NCI-H2227 treated with DMSO at 0.1 percent for 48 hours (cell line): ENCODE data around the gene LRP2.
A peak's percentile ranks its signal among the peaks of the same experiment; 100 is the strongest.

Experiments
- DNase-seq: peaks from one replicate; lab custom pipeline; 2025; lab: John Stamatoyannopoulos, UW

Gene LRP2

GRCh38 chr2:169119851-169120250, 242.5 kb downstream of the LRP2 start:
- DNase-seq: no peak

GRCh38 chr2:169119123-169119760, 243.1 kb downstream of the LRP2 start:
- no peak for DNase-seq

- DNase-seq: no peak
Observed at GRCh38 chr2:169118060-169118459, 244.3 kb downstream of the LRP2 start.

- DNase-seq: no peak
Observed at GRCh38 chr2:169116993-169117392, 245.3 kb downstream of the LRP2 start.

- DNase-seq: no peak
Observed at GRCh38 chr2:169116327-169116726, 246.0 kb downstream of the LRP2 start.

GRCh38 chr2:169114056-169114455, 248.3 kb downstream of the LRP2 start:
- DNase-seq: no peak

GRCh38 chr2:169112841-169113240, 249.5 kb downstream of the LRP2 start:
- no peak for DNase-seq

- no peak for DNase-seq
Observed at GRCh38 chr2:169110916-169111315, 251.4 kb downstream of the LRP2 start.

- no peak for DNase-seq
Observed at GRCh38 chr2:169110419-169110818, 251.9 kb downstream of the LRP2 start.

- DNase-seq: peak; percentile 86
Observed at GRCh38 chr2:169109502-169110409, 252.6 kb downstream of the LRP2 start.

- DNase-seq: no peak
Observed at GRCh38 chr2:169108099-169108884, 254.0 kb downstream of the LRP2 start.

GRCh38 chr2:169107645-169108044, 254.7 kb downstream of the LRP2 start:
- no peak for DNase-seq

- DNase-seq: no peak
Observed at GRCh38 chr2:169106563-169107545, 255.5 kb downstream of the LRP2 start.

GRCh38 chr2:169106134-169106533, 256.2 kb downstream of the LRP2 start:
- DNase-seq: no peak

GRCh38 chr2:169105476-169105875, 256.9 kb downstream of the LRP2 start:
- peak; percentile 10 for DNase-seq

- no peak for DNase-seq
Observed at GRCh38 chr2:169104848-169105247, 257.5 kb downstream of the LRP2 start.

- no peak for DNase-seq
Observed at GRCh38 chr2:169095621-169096105, 266.7 kb downstream of the LRP2 start.

- DNase-seq: no peak
Observed at GRCh38 chr2:169094676-169095075, 267.7 kb downstream of the LRP2 start.

- no peak for DNase-seq
Observed at GRCh38 chr2:169093535-169093934, 268.8 kb downstream of the LRP2 start.

- no peak for DNase-seq
Observed at GRCh38 chr2:169091761-169092519, 270.4 kb downstream of the LRP2 start.
